Osteocyte (in vitro differentiated cells): ENCODE results near the gene NPPB. TPM values are rescaled to one million over a fixed set of nuclear protein-coding genes. Genes with fewer than 3 reads are reported as not detected.

ENCODE experiments used
- DNase-seq: peaks from one replicate; pipeline ENCODE4 v3.0.0; 2021; ENCODE audit warnings: mixed read lengths; ENCODE audit not compliant: unreplicated experiment; ENCODE audit errors: extremely low spot score
- H3K27ac Mint-ChIP-seq: one replicate; pipeline ENCODE4 v1.8.0; 2021; ENCODE audit warnings: mild to moderate bottlenecking, mixed read lengths; ENCODE audit not compliant: unreplicated experiment
- H3K27me3 Mint-ChIP-seq: one replicate; pipeline ENCODE4 v1.8.0; 2021; ENCODE audit warnings: mixed read lengths; ENCODE audit not compliant: unreplicated experiment
- H3K36me3 Mint-ChIP-seq: one replicate; pipeline ENCODE4 v1.8.0; 2021; ENCODE audit warnings: mixed read lengths; ENCODE audit not compliant: unreplicated experiment
- H3K4me1 Mint-ChIP-seq: one replicate; pipeline ENCODE4 v1.8.0; 2021; ENCODE audit warnings: mixed read lengths; ENCODE audit not compliant: unreplicated experiment
- H3K4me3 Mint-ChIP-seq: one replicate; pipeline ENCODE4 v1.8.0; 2021; ENCODE audit warnings: mild to moderate bottlenecking, moderate library complexity, mixed read lengths; ENCODE audit not compliant: unreplicated experiment
- H3K9me3 Mint-ChIP-seq: one replicate; pipeline ENCODE4 v1.8.0; 2021; ENCODE audit warnings: mixed read lengths; ENCODE audit not compliant: unreplicated experiment
- total RNA-seq: library from RNA; stranded (reverse); gene quantifications from 2 replicates; pipeline ENCODE4 v1.2.1, GENCODE V29; 2021
- TF ChIP-seq, protein P1 (sequence below): fragments of 200-600 bp; sonication (generic); IDR thresholded peaks from 2 replicates; pipeline ENCODE4 v1.5.0; 2021; ENCODE audit warnings: antibody characterized with exemption, mild to moderate bottlenecking, moderate library complexity

The NPPB gene
- total RNA-seq, 1 donor from 2014 or later = not detected

DNA sequence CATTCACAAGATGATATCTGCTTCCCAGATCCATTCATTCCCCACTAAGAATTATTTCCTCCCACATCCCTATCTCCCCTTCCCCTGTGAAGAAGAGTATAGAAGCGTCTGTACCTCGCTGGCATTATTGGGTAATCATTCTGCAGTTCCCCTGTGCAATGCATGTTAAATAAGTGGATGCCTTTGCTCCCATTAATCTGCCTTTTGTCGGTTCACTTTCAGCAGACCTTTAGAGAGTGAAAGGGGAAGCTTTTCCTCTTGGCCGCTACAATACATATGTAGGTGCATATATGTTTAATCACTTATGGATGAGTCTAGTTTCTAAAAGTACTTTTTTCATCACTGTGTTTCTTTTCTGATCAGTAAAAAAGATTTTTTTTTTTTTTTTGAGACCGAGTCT is 45.7 kb downstream of the NPPB start:
- Mint-ChIP-seq H3K9me3 (no peaks in the 10 kb centered on the region), H3K27ac (no peak overlapping the region), H3K27me3 (no peaks in the 10 kb centered on the region), H3K36me3 (peaks cover 46% of the 10 kb centered on the region), H3K4me1 (peaks cover 9% of the 10 kb centered on the region), H3K4me3 (no peak overlapping the region)
- no peak for DNase-seq
- TF ChIP-seq, protein P1, sequence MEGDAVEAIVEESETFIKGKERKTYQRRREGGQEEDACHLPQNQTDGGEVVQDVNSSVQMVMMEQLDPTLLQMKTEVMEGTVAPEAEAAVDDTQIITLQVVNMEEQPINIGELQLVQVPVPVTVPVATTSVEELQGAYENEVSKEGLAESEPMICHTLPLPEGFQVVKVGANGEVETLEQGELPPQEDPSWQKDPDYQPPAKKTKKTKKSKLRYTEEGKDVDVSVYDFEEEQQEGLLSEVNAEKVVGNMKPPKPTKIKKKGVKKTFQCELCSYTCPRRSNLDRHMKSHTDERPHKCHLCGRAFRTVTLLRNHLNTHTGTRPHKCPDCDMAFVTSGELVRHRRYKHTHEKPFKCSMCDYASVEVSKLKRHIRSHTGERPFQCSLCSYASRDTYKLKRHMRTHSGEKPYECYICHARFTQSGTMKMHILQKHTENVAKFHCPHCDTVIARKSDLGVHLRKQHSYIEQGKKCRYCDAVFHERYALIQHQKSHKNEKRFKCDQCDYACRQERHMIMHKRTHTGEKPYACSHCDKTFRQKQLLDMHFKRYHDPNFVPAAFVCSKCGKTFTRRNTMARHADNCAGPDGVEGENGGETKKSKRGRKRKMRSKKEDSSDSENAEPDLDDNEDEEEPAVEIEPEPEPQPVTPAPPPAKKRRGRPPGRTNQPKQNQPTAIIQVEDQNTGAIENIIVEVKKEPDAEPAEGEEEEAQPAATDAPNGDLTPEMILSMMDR = no peak

Other genes with a start within 250 kb of the NPPB start
- 1.4 and 2.0 TPM in 2 replicates for gene FBXO2, start 204.5 kb downstream of the NPPB start, total RNA-seq
- 27.7 and 29.6 TPM in 2 replicates for gene FBXO44, start 204.1 kb downstream of the NPPB start, total RNA-seq
- gene FBXO6, start 194.7 kb downstream of the NPPB start, total RNA-seq = 7.8 and 8.4 TPM in 2 replicates
- gene MAD2L2, start 177.8 kb downstream of the NPPB start, total RNA-seq = 48.0 and 50.1 TPM in 2 replicates
- gene DRAXIN, start 167.2 kb downstream of the NPPB start, total RNA-seq = 0.10 and 0.21 TPM in 2 replicates
- 25.4 and 30.4 TPM in 2 replicates for gene AGTRAP, start 122.8 kb downstream of the NPPB start, total RNA-seq
- not detected in 2 replicates for gene C1orf167, start 96.8 kb downstream of the NPPB start, total RNA-seq
- 30.5 and 33.2 TPM in 2 replicates for gene MTHFR, start 53.0 kb downstream of the NPPB start, total RNA-seq
- gene CLCN6, start 52.8 kb downstream of the NPPB start, total RNA-seq = 27.8 and 30.4 TPM in 2 replicates
- not detected in 2 replicates for gene NPPA, start 11.2 kb downstream of the NPPB start, total RNA-seq
- 45.1 and 46.9 TPM in 2 replicates for gene KIAA2013, start 67.5 kb upstream of the NPPB start, total RNA-seq
- 204 and 217 TPM in 2 replicates for gene PLOD1, start 75.8 kb upstream of the NPPB start, total RNA-seq
- 64.6 and 69.2 TPM in 2 replicates for gene MFN2, start 121.5 kb upstream of the NPPB start, total RNA-seq
- 19.8 and 24.0 TPM in 2 replicates for gene MIIP, start 160.6 kb upstream of the NPPB start, total RNA-seq
- gene TNFRSF8, start 204.4 kb upstream of the NPPB start, total RNA-seq = not detected in 2 replicates